HepG2 (cell line): ENCODE measurements around the gene RAPGEF5. TPM values are rescaled to one million over a fixed set of nuclear protein-coding genes. Genes with fewer than 3 reads are reported as not detected.

ENCODE experiments used
- ATAC-seq: fragments of 200-7000 bp; cut with Tn5 transposase; 3 replicates; pipeline ENCODE4 v1.9.1; 2020; ENCODE audit warnings: mild to moderate bottlenecking, moderate library complexity
- BruUV-seq: library from RNA; stranded (reverse); fragments of 400-500 nt; replicated peaks from 2 replicates; lab custom pipeline; 2021; lab: Mats Ljungman, UMichigan
- CTCF ChIA-PET: fragments of 300-600 bp; formaldehyde crosslinking; extraction: SDS; loops from one replicate; lab custom pipeline; 2021; ENCODE audit warnings: low total read pairs, inconsistent platforms, low intra/inter-chr PET ratio; lab: Yijun Ruan, JAX
- POLR2A ChIA-PET: fragments of 350-600 bp; sonication (Branson Sonifier 250); formaldehyde crosslinking; loops from one replicate; lab custom pipeline; 2020; ENCODE audit warnings: antibody characterized with exemption, inconsistent platforms; lab: Yijun Ruan, JAX
- DNase-seq: peaks from one replicate; pipeline ENCODE4 v3.0.0-alpha.2; 2015; ENCODE audit warnings: low spot score
- FAIRE-seq: peaks from 3 replicates; lab custom pipeline; 2011; peaks lifted over from hg19 to GRCh38; lab: Jason Lieb, UNC
- H2AFZ ChIP-seq: one replicate; pipeline ENCODE4 v1.6.1; 2011; ENCODE audit warnings: low read length, inconsistent platforms
- H3K27ac ChIP-seq: fragments of 300-600 bp; 3 replicates; pipeline ENCODE4 v1.8.0; 2011; ENCODE audit warnings: mixed run types, mild to moderate bottlenecking, mixed read lengths, low read length, inconsistent platforms; ENCODE audit not compliant: insufficient read depth; ENCODE audit errors: extremely low read length
- H3K27me3 ChIP-seq, 2 experiments: fragments of 200-600 bp in 1 of 2; 2 replicates in 1 of 2; 3 replicates in 1 of 2; pipeline versions ENCODE4 v1.6.0 to v1.8.0; 2011; ENCODE audit warnings: low read length in 2 of 2, mild to moderate bottlenecking in 2 of 2, moderate library complexity in 2 of 2, inconsistent platforms in 1 of 2; ENCODE audit not compliant: insufficient read depth in 2 of 2, control insufficient read depth in 1 of 2
- H3K36me3 ChIP-seq, 2 experiments: fragments of 200-600 bp in 1 of 2; replicated peaks in 1 of 2; 2 replicates in 1 of 2; 3 replicates in 1 of 2; pipeline versions ENCODE4 v1.5.1 to v1.8.0; 2011; ENCODE audit warnings: low read length in 2 of 2, inconsistent platforms in 1 of 2; ENCODE audit not compliant: insufficient read depth in 2 of 2, control insufficient read depth in 1 of 2
- H3K4me1 ChIP-seq: 2 replicates; pipeline ENCODE4 v1.5.1; 2012; ENCODE audit warnings: low read length, inconsistent platforms; ENCODE audit not compliant: insufficient read depth
- H3K4me2 ChIP-seq: 2 replicates; pipeline ENCODE4 v1.6.0; 2011; ENCODE audit warnings: low read depth, low read length, inconsistent platforms
- H3K4me3 ChIP-seq, 3 experiments: fragments of 200-600 bp in 1 of 3; sonication (generic), shearing (Covaris generic) in 1 of 3; replicated peaks in 1 of 3; 2 replicates each; pipeline ENCODE4 v1.5.1; 2011 to 2016; ENCODE audit warnings: low read length in 3 of 3, inconsistent platforms in 2 of 3, low read depth in 2 of 3, mild to moderate bottlenecking in 2 of 3, control low read depth in 1 of 3, mixed read lengths in 1 of 3; ENCODE audit not compliant: insufficient read depth in 1 of 3
- H3K79me2 ChIP-seq: one replicate; pipeline ENCODE4 v1.6.1; 2011; ENCODE audit warnings: low read length, inconsistent platforms; ENCODE audit not compliant: insufficient read depth
- H3K9ac ChIP-seq: 2 replicates; pipeline ENCODE4 v1.6.0; 2011; ENCODE audit warnings: mild to moderate bottlenecking, low read depth, low read length, inconsistent platforms; ENCODE audit not compliant: insufficient read depth
- H3K9me3 ChIP-seq: 2 replicates; pipeline ENCODE4 v1.5.1; 2012; ENCODE audit warnings: mild to moderate bottlenecking, low read length
- H4K20me1 ChIP-seq: 2 replicates; pipeline ENCODE4 v1.6.0; 2011; ENCODE audit warnings: inconsistent platforms, mild to moderate bottlenecking, low read length, moderate library complexity; ENCODE audit not compliant: insufficient read depth
- JUNB ChIP-seq: sonication (generic); formaldehyde crosslinking; IDR thresholded peaks from 2 replicates; pipeline ENCODE4 v1.8.0; 2022; ENCODE audit warnings: missing genetic modification reagents, mild to moderate bottlenecking, borderline replicate concordance
- LCORL ChIP-seq, 2 experiments: fragments of 450-650 bp in 1 of 2; sonication (generic) in 1 of 2; formaldehyde crosslinking in 1 of 2; IDR thresholded peaks; 2 replicates each; pipeline versions ENCODE4 v1.5.0 to v1.6.1; 2017 to 2020; ENCODE audit warnings: antibody characterized with exemption in 1 of 2, missing genetic modification reagents in 1 of 2
- ZNF180 ChIP-seq: sonication (generic); formaldehyde crosslinking; IDR thresholded peaks from 2 replicates; pipeline ENCODE4 v1.4.0; 2020; ENCODE audit warnings: low read depth, missing genetic modification reagents, borderline replicate concordance
- ZNF598 ChIP-seq: sonication (generic); formaldehyde crosslinking; IDR thresholded peaks from 2 replicates; pipeline ENCODE4 v1.5.1; 2020; ENCODE audit warnings: mild to moderate bottlenecking, missing genetic modification reagents, borderline replicate concordance
- WGBS: methylation state at CpG from one replicate; pipeline ENCODE4 v1.1.6; 2017; ENCODE audit warnings: low lambda C conversion rate; 5-methylcytosine and 5-hydroxymethylcytosine counted together
- in situ Hi-C: cut with HindIII; loops from 2 replicates; pipeline ENCODE4 v1.10.0; 2017; ENCODE audit warnings: low pct_unique_long_range_greater_than_20kb; ENCODE audit not compliant: extremely low pct_ligation_motif_present
- intact Hi-C: fragments of 100-400 bp; cut with micrococcal nuclease; formaldehyde crosslinking; loops from one replicate; pipeline ENCODE4 v1.10.0; 2022; ENCODE audit not compliant: unreplicated experiment
- polyA plus RNA-seq, 8 experiments: library from polyadenylated mRNA; depleted of rRNA in 3 of 8; stranded (reverse) in 7 of 8; unstranded in 1 of 8; fragments of >200 nt; fragmentation: Illumina TruSeq in 4 of 8; extraction: Trizol in 4 of 8; gene quantifications; 2 replicates each; pipeline versions ENCODE4 v1.2.1 to v1.2.3, GENCODE V29; 2011 to 2016; ENCODE audit warnings: low read depth in 4 of 8, missing spikeins in 1 of 8, mixed read lengths in 1 of 8; ENCODE audit not compliant: insufficient read depth in 1 of 8
- total RNA-seq, 5 experiments: library from RNA; depleted of rRNA; stranded (reverse); fragments of >200 nt; fragmentation: Illumina TruSeq; extraction: Trizol; gene quantifications; 2 replicates each; pipeline ENCODE4 v1.2.3, GENCODE V29; 2016; ENCODE audit warnings: low read depth in 1 of 5

Gene RAPGEF5
- total and polyA plus RNA-seq, 2 of the 13 experiments (the other 11 are each of a cell fraction or from before 2014, with no cell fraction given): 17.1 to 23.4 TPM

GRCh38 chr7:22090512-22090911 lies 266.4 kb downstream of the RAPGEF5 start:
- no peaks in the 10 kb centered on the region for H3K4me1 ChIP-seq
- BruUV-seq: no TSS peak
- in situ Hi-C loops (no loop called here), intact Hi-C loops (no loop called here)
- TF ChIP-seq LCORL (IDR thresholded peaks at IDR 0.05) (no peak), LCORL (CRISPR knock-in tag; IDR thresholded peaks at IDR 0.05) (no peak), ZNF598 (no peak)
- ChIA-PET POLR2A (no interaction called here), CTCF (no interaction called here)
- no peak for FAIRE-seq
- WGBS: 87% methylated on average over 13 of the region's 24 CpGs
- H3K27ac ChIP-seq: no peak overlapping the region
- no peak for ATAC-seq
- DNase-seq: no peak
- H3K27me3 ChIP-seq: peaks cover 0 to 9% of the 10 kb centered on the region in 2 experiments; a peak in 3 of 5 replicates
- no peak overlapping the region for H3K4me3 ChIP-seq
- H3K9ac ChIP-seq: no peak overlapping the region
- no peak overlapping the region for H3K4me2 ChIP-seq
- H3K79me2 ChIP-seq: no peaks in the 10 kb centered on the region
- no peaks in the 10 kb centered on the region for H3K36me3 ChIP-seq
- H2AFZ ChIP-seq: no peak overlapping the region
- H4K20me1 ChIP-seq: no peaks in the 10 kb centered on the region
- no peaks in the 10 kb centered on the region for H3K9me3 ChIP-seq

DNA sequence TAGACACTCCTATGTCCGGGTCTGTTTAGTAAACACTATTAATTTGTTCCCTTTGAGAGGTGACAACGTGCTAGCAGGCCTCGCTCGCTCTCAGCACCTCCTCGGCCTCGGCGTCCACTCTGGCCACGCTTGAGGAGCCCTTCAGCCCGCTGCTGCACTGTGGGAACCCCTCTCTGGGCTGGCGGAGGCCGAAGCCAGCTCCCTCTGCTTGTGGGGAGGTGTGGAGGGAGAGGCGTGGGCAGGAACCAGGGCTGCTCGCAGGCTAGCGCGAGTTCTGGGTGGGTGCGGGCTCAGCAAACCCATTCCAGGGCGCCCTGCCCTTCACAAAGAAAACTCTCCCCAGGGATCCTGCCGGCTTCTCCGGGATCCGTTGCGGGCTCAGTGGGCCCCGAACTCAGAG lies 266.8 kb downstream of the RAPGEF5 start:
- POLR2A ChIA-PET: no interaction called here
- Histone ChIP-seq H3K9me3 (no peaks in the 10 kb centered on the region), H3K9ac (no peak overlapping the region), H3K4me3 (no peak overlapping the region), H2AFZ (no peak overlapping the region), H3K79me2 (no peaks in the 10 kb centered on the region), H3K4me1 (no peaks in the 10 kb centered on the region), H3K27me3 (peaks cover 0 to 6% of the 10 kb centered on the region in 2 experiments; a peak in 3 of 5 replicates), H4K20me1 (no peaks in the 10 kb centered on the region), H3K4me2 (no peak overlapping the region), H3K27ac (no peak overlapping the region), H3K36me3 (no peaks in the 10 kb centered on the region)
- ATAC-seq: no peak
- no peak for DNase-seq
- CTCF ChIA-PET: no interaction called here
- WGBS: 37% methylated on average over 19 of the region's 22 CpGs
- in situ Hi-C loops (no loop called here), intact Hi-C loops (no loop called here)
- no peak for FAIRE-seq
- TF ChIP-seq ZNF180 (CRISPR knock-in tag) (no peak), JUNB (no peak)
- no TSS peak for BruUV-seq
